ENCODE data around the gene EFCAB8.
"Not testable (repeated sequence)": the region's sequence is repeated elsewhere in the genome, so short reads cannot be mapped to it uniquely, and the experiment has no call there.

EFCAB8 gene

GRCh38 chr20:32941155-32941885 is 82.6 kb downstream of the EFCAB8 start:
- DNase-seq (ENCODE audit: low read depth), result no peak
- TF ChIP-seq CTCF (IDR thresholded peaks at IDR 0.05; ENCODE audit: insufficient read depth, low read depth, low read length, missing control alignments), result no peak
- H3K4me3 ChIP-seq (ENCODE audit: low read length), result no peak overlapping the region

- no peak for TF ChIP-seq CTCF (IDR thresholded peaks at IDR 0.05; ENCODE audit: insufficient read depth, low read depth, low read length, missing control alignments)
- DNase-seq (ENCODE audit: low read depth), result no peak
- H3K4me3 ChIP-seq (ENCODE audit: low read length), result no peak overlapping the region
Measured at GRCh38 chr20:32943490-32944052, 84.8 kb downstream of the EFCAB8 start.

- peak; percentile 73 for TF ChIP-seq CTCF (IDR thresholded peaks at IDR 0.05; ENCODE audit: insufficient read depth, low read depth, low read length, missing control alignments)
- peak; percentile 41 for DNase-seq (ENCODE audit: low read depth)
- no peak overlapping the region for H3K4me3 ChIP-seq (ENCODE audit: low read length)
Measured at GRCh38 chr20:32945710-32946221, 87.0 kb downstream of the EFCAB8 start.

- DNase-seq (ENCODE audit: low read depth), result no peak
- H3K4me3 ChIP-seq (ENCODE audit: low read length), result no peak overlapping the region
- no peak for TF ChIP-seq CTCF (IDR thresholded peaks at IDR 0.05; ENCODE audit: insufficient read depth, low read depth, low read length, missing control alignments)
Measured at GRCh38 chr20:32946629-32947028, 87.9 kb downstream of the EFCAB8 start.

- not testable (repeated sequence) for DNase-seq (ENCODE audit: low read depth)
Measured at GRCh38 chr20:32950539-32950938, 91.8 kb downstream of the EFCAB8 start.

GRCh38 chr20:32957459-32957858 is 98.7 kb downstream of the EFCAB8 start:
- TF ChIP-seq CTCF (IDR thresholded peaks at IDR 0.05; ENCODE audit: insufficient read depth, low read depth, low read length, missing control alignments), result no peak
- DNase-seq (ENCODE audit: low read depth), result no peak
- no peak overlapping the region for H3K4me3 ChIP-seq (ENCODE audit: low read length)

More at GRCh38 chr20:32950539-32950938, 91.8 kb downstream of the EFCAB8 start:
- H3K4me3 ChIP-seq (ENCODE audit: low read length), result not testable (repeated sequence)

GRCh38 chr20:32958574-32958973 is 99.9 kb downstream of the EFCAB8 start:
- no peak overlapping the region for H3K4me3 ChIP-seq (ENCODE audit: low read length)
- TF ChIP-seq CTCF (IDR thresholded peaks at IDR 0.05; ENCODE audit: insufficient read depth, low read depth, low read length, missing control alignments), result no peak
- no peak for DNase-seq (ENCODE audit: low read depth)
